Endothelial cell of umbilical vein (primary cell): ENCODE results near the gene PCGF3. TPM values are rescaled to one million over a fixed set of nuclear protein-coding genes. Genes with fewer than 3 reads are reported as not detected.

Experiments used
- BruUV-seq: library from RNA; stranded (reverse); fragments of 400-500 nt; replicated peaks from 2 replicates; lab custom pipeline; 2021; lab: Mats Ljungman, UMichigan
- CTCF ChIA-PET: fragments of 300-600, 350-600 bp; sonication (Branson Sonifier 250); formaldehyde crosslinking; loops from one replicate; lab custom pipeline; 2021; ENCODE audit warnings: antibody characterized with exemption, inconsistent platforms; lab: Charles Lee
- POLR2A ChIA-PET: fragments of 300-600, 350-600 bp; sonication (Branson Sonifier 250); formaldehyde crosslinking; loops from one replicate; lab custom pipeline; 2021; ENCODE audit warnings: antibody characterized with exemption, inconsistent platforms; lab: Charles Lee
- DNase-seq: peaks from one replicate; pipeline ENCODE4 v3.0.0-alpha.2; 2011; ENCODE audit warnings: low read depth, low spot score
- FAIRE-seq: peaks from 2 replicates; lab custom pipeline; 2011; peaks lifted over from hg19 to GRCh38; lab: Jason Lieb, UNC
- H2AFZ ChIP-seq: 2 replicates; pipeline ENCODE4 v1.6.0; 2012; ENCODE audit warnings: low read depth, low read length, control low read depth, inconsistent platforms
- H3K27ac ChIP-seq: 2 replicates; pipeline ENCODE4 v1.5.1; 2011; ENCODE audit warnings: low read depth, mild to moderate bottlenecking, control low read depth, low read length, moderate library complexity; ENCODE audit not compliant: insufficient read depth
- H3K27me3 ChIP-seq, 2 experiments: 2 replicates each; pipeline versions ENCODE4 v1.6.0 to v1.6.1; 2011; ENCODE audit warnings: low read length in 2 of 2, mixed read lengths in 1 of 2; ENCODE audit not compliant: control insufficient read depth in 2 of 2, insufficient read depth in 2 of 2
- H3K36me3 ChIP-seq, 2 experiments: 2 replicates in 1 of 2; 3 replicates in 1 of 2; pipeline ENCODE4 v1.5.1; 2011; ENCODE audit warnings: low read length in 2 of 2, mild to moderate bottlenecking in 1 of 2, moderate library complexity in 1 of 2; ENCODE audit not compliant: control insufficient read depth in 2 of 2, insufficient read depth in 2 of 2; ENCODE audit errors: extremely low read depth in 1 of 2
- H3K4me1 ChIP-seq: 3 replicates; pipeline ENCODE4 v1.5.1; 2011; ENCODE audit warnings: mild to moderate bottlenecking, low read length; ENCODE audit not compliant: control insufficient read depth, insufficient read depth; ENCODE audit errors: extremely low read depth
- H3K4me2 ChIP-seq: 2 replicates; pipeline ENCODE4 v1.6.1; 2011; ENCODE audit warnings: low read length, control low read depth, mixed read lengths; ENCODE audit not compliant: insufficient read depth
- H3K4me3 ChIP-seq, 3 experiments: fragments of 200-600 bp in 1 of 3; sonication (generic), shearing (Covaris generic) in 1 of 3; replicated peaks in 1 of 3; 2 replicates each; pipeline ENCODE4 v1.5.1; 2011 to 2016; ENCODE audit warnings: control low read depth in 3 of 3, low read length in 3 of 3, mild to moderate bottlenecking in 2 of 3, inconsistent platforms in 1 of 3, low read depth in 1 of 3, moderate library complexity in 1 of 3; ENCODE audit not compliant: insufficient read depth in 1 of 3
- H3K79me2 ChIP-seq: 2 replicates; pipeline ENCODE4 v1.6.0; 2012; ENCODE audit warnings: low read length, inconsistent platforms; ENCODE audit not compliant: control insufficient read depth, insufficient read depth
- H3K9ac ChIP-seq: replicated peaks from 2 replicates; pipeline ENCODE3; 2011; ENCODE audit warnings: low read length, control low read depth; ENCODE audit not compliant: insufficient read depth; ENCODE audit errors: extremely low read depth
- H3K9me1 ChIP-seq: replicated peaks from 3 replicates; pipeline ENCODE4 v1.6.0; 2011; ENCODE audit warnings: mild to moderate bottlenecking, low read length; ENCODE audit not compliant: control insufficient read depth, insufficient read depth; ENCODE audit errors: extremely low read depth
- H3K9me3 ChIP-seq: replicated peaks from 2 replicates; pipeline ENCODE4 v1.5.1; 2012; ENCODE audit warnings: low read length, inconsistent platforms; ENCODE audit not compliant: control insufficient read depth, insufficient read depth
- H4K20me1 ChIP-seq: replicated peaks from 2 replicates; pipeline ENCODE3; 2011; ENCODE audit warnings: mild to moderate bottlenecking, low read length; ENCODE audit not compliant: control insufficient read depth, insufficient read depth; ENCODE audit errors: extremely low read depth
- EZH2 ChIP-seq: IDR thresholded peaks from 2 replicates; pipeline ENCODE4 v1.6.1; 2012; ENCODE audit warnings: borderline replicate concordance, low read depth, mild to moderate bottlenecking, moderate library complexity, low read length, inconsistent platforms; ENCODE audit not compliant: severe bottlenecking
- MAX ChIP-seq: IDR thresholded peaks from 2 replicates; pipeline ENCODE4 v1.6.1; 2011; ENCODE audit not compliant: insufficient read depth, insufficient read length
- MYC ChIP-seq: IDR thresholded peaks from one replicate; pipeline ENCODE4 v1.6.1; 2011; ENCODE audit warnings: mild to moderate bottlenecking, low read depth, low read length
- dilution Hi-C: fragments of 300-500 bp; cut with MboI; formaldehyde crosslinking; loops from one replicate; pipeline ENCODE4 v1.15.0; 2019; ENCODE audit warnings: low sequenced_read_pairs; ENCODE audit not compliant: extremely low pct_ligation_motif_present
- intact Hi-C: fragments of 100-400 bp; cut with micrococcal nuclease; formaldehyde crosslinking; loops from one replicate; pipeline ENCODE4 v1.10.0; 2022
- polyA plus RNA-seq, 4 experiments: library from polyadenylated mRNA; depleted of rRNA in 3 of 4; stranded (reverse) in 3 of 4; unstranded in 1 of 4; fragments of >200 nt; gene quantifications; 2 replicates each; pipeline versions ENCODE4 v1.2.1 to v1.2.3, GENCODE V29; 2011 to 2012; ENCODE audit warnings: missing spikeins in 1 of 4
- total RNA-seq: library from RNA; stranded (reverse); gene quantifications from 2 replicates; pipeline ENCODE4 v1.2.3, GENCODE V29; 2021
- TF ChIP-seq, protein P1 (sequence below), 2 donors: IDR thresholded peaks; 1 replicate in 1 of 2; 2 replicates in 1 of 2; pipeline ENCODE4 v1.5.1; 2011; ENCODE audit warnings: low read length in 2 of 2, mild to moderate bottlenecking in 2 of 2, moderate library complexity in 2 of 2, control low read depth in 1 of 2, inconsistent platforms in 1 of 2, low read depth in 1 of 2; ENCODE audit not compliant: insufficient read depth in 1 of 2; ENCODE audit errors: extremely low read depth in 1 of 2

PCGF3 gene
- total and polyA plus RNA-seq, 2 donors (not counting 3 experiments of a cell fraction or from before 2014, with no cell fraction given) = 70.2 to 91.8 TPM

- Histone ChIP-seq H3K4me3 (no peak overlapping the region), H3K27ac (no peak overlapping the region), H3K9ac (no peak overlapping the region), H3K4me1 (peaks cover 29% of the 10 kb centered on the region), H3K27me3 (no peaks in the 10 kb centered on the region), H3K9me3 (no peaks in the 10 kb centered on the region), H2AFZ (no peak overlapping the region), H3K79me2 (peaks cover 88% of the 10 kb centered on the region), H3K4me2 (no peak overlapping the region), H3K9me1 (no peaks in the 10 kb centered on the region), H3K36me3 (peaks cover 4 to 7% of the 10 kb centered on the region in 2 experiments), H4K20me1 (peaks cover 3% of the 10 kb centered on the region)
- BruUV-seq = no TSS peak
- FAIRE-seq (no peak), DNase-seq (no peak)
- POLR2A ChIA-PET = no interaction called here
- CTCF ChIA-PET = no interaction called here
- TF ChIP-seq, protein P1, sequence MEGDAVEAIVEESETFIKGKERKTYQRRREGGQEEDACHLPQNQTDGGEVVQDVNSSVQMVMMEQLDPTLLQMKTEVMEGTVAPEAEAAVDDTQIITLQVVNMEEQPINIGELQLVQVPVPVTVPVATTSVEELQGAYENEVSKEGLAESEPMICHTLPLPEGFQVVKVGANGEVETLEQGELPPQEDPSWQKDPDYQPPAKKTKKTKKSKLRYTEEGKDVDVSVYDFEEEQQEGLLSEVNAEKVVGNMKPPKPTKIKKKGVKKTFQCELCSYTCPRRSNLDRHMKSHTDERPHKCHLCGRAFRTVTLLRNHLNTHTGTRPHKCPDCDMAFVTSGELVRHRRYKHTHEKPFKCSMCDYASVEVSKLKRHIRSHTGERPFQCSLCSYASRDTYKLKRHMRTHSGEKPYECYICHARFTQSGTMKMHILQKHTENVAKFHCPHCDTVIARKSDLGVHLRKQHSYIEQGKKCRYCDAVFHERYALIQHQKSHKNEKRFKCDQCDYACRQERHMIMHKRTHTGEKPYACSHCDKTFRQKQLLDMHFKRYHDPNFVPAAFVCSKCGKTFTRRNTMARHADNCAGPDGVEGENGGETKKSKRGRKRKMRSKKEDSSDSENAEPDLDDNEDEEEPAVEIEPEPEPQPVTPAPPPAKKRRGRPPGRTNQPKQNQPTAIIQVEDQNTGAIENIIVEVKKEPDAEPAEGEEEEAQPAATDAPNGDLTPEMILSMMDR (IDR thresholded peaks at IDR 0.05; ENCODE audit: extremely low read depth in 1 of 2, insufficient read depth in 1 of 2, low read depth in 1 of 2, low read length in 2 of 2) = no peak
- TF ChIP-seq MYC (no peak), EZH2 (no peak), MAX (no peak)
- dilution Hi-C loops (no loop called here), intact Hi-C loops (no loop called here)
These were observed 17.3 kb downstream of the PCGF3 start for GRCh38 chr4:722851-723360.
